Amniotic stem cell (primary cell): ENCODE data around the gene KSR1.

ENCODE experiments used
- DNase-seq: peaks from one replicate; lab custom pipeline; 2025; lab: John Stamatoyannopoulos, UW

Gene KSR1

GRCh38 chr17:27514595-27515413, 58.6 kb downstream of the KSR1 start:
- no peak for DNase-seq

- no peak for DNase-seq
Observed at GRCh38 chr17:27518048-27518447, 61.8 kb downstream of the KSR1 start.

- DNase-seq, result no peak
Observed at GRCh38 chr17:27518545-27519521, 62.6 kb downstream of the KSR1 start.

- DNase-seq, result no peak
Observed at GRCh38 chr17:27519550-27519949, 63.3 kb downstream of the KSR1 start.

GRCh38 chr17:27520491-27521185, 64.4 kb downstream of the KSR1 start:
- DNase-seq, result no peak

GRCh38 chr17:27521281-27522027, 65.2 kb downstream of the KSR1 start:
- DNase-seq, result no peak

GRCh38 chr17:27522028-27522635, 65.9 kb downstream of the KSR1 start:
- no peak for DNase-seq

GRCh38 chr17:27523712-27524111, 67.5 kb downstream of the KSR1 start:
- DNase-seq, result no peak

- DNase-seq, result no peak
Observed at GRCh38 chr17:27524594-27524993, 68.3 kb downstream of the KSR1 start.

GRCh38 chr17:27525316-27525715, 69.1 kb downstream of the KSR1 start:
- no peak for DNase-seq

- no peak for DNase-seq
Observed at GRCh38 chr17:27525836-27526603, 69.8 kb downstream of the KSR1 start.

- no peak for DNase-seq
Observed at GRCh38 chr17:27526604-27527002, 70.4 kb downstream of the KSR1 start.

GRCh38 chr17:27529230-27529796, 73.1 kb downstream of the KSR1 start:
- DNase-seq, result no peak

- DNase-seq, result no peak
Observed at GRCh38 chr17:27530764-27531391, 74.6 kb downstream of the KSR1 start.

- no peak for DNase-seq
Observed at GRCh38 chr17:27531469-27531961, 75.3 kb downstream of the KSR1 start.

- no peak for DNase-seq
Observed at GRCh38 chr17:27532269-27533263, 76.3 kb downstream of the KSR1 start.

GRCh38 chr17:27533874-27534815, 77.9 kb downstream of the KSR1 start:
- peak; percentile 53 for DNase-seq
